SK-N-SH (cell line): Measurements from ENCODE around the gene TMEM120B. TPM values are rescaled to one million over a fixed set of nuclear protein-coding genes. Genes with fewer than 3 reads are reported as not detected.

Experiments used
- CTCF ChIA-PET: fragments of 300-600, 350-600 bp; formaldehyde crosslinking; extraction: SDS; loops from one replicate; lab custom pipeline; 2021; lab: Yijun Ruan, JAX
- POLR2A ChIA-PET: fragments of 350-600 bp; sonication (Branson Sonifier 250); formaldehyde crosslinking; extraction: SDS; loops from one replicate; lab custom pipeline; 2020; ENCODE audit warnings: antibody characterized with exemption, inconsistent platforms; lab: Yijun Ruan, JAX
- DNase-seq: peaks from one replicate; pipeline ENCODE4 v3.0.0; 2012
- H2AFZ ChIP-seq: fragments of 200-600 bp; sonication (generic); 2 replicates; pipeline ENCODE4 v1.8.1; 2016; ENCODE audit warnings: antibody characterized with exemption, mild to moderate bottlenecking, low read depth
- H3F3A ChIP-seq: fragments of 200-600 bp; sonication (generic); replicated peaks from 2 replicates; pipeline ENCODE3; 2016; ENCODE audit warnings: antibody characterized with exemption, mild to moderate bottlenecking; ENCODE audit not compliant: insufficient read depth
- H3K27ac ChIP-seq, 2 experiments: fragments of 200-500 bp in 1 of 2; fragments of 200-600 bp in 1 of 2; sonication (Bioruptor generic) in 1 of 2; sonication (generic), shearing (Covaris generic) in 1 of 2; 2 replicates each; pipeline versions ENCODE4 v1.5.1 to v1.6.1; 2014 to 2016; ENCODE audit warnings: low read depth in 2 of 2, inconsistent platforms in 1 of 2, low read length in 1 of 2, mild to moderate bottlenecking in 1 of 2, mixed read lengths in 1 of 2
- H3K27me3 ChIP-seq: fragments of 200-600 bp; sonication (generic), shearing (Covaris generic); 2 replicates; pipeline ENCODE4 v1.6.1; 2016; ENCODE audit warnings: mixed run types; ENCODE audit not compliant: insufficient read depth
- H3K36me3 ChIP-seq, 2 experiments: fragments of 200-500 bp in 1 of 2; fragments of 200-600 bp in 1 of 2; sonication (Bioruptor generic) in 1 of 2; sonication (generic) in 1 of 2; replicated peaks in 1 of 2; 2 replicates each; pipeline versions ENCODE3 to v1.5.1; 2014 to 2016; ENCODE audit warnings: low read length in 1 of 2, mild to moderate bottlenecking in 1 of 2; ENCODE audit not compliant: insufficient read depth in 2 of 2, control insufficient read depth in 1 of 2
- H3K4me1 ChIP-seq, 2 experiments: fragments of 200-500 bp in 1 of 2; fragments of 200-600 bp in 1 of 2; sonication (Bioruptor generic) in 1 of 2; sonication (generic), shearing (Covaris generic) in 1 of 2; 2 replicates each; pipeline versions ENCODE4 v1.5.1 to v1.6.1; 2014 to 2016; ENCODE audit warnings: low read depth in 1 of 2, low read length in 1 of 2, mixed run types in 1 of 2; ENCODE audit not compliant: insufficient read depth in 2 of 2, control insufficient read depth in 1 of 2
- H3K4me2 ChIP-seq: fragments of 200-600 bp; sonication (generic), shearing (Covaris generic); 2 replicates; pipeline ENCODE4 v1.6.1; 2017; ENCODE audit warnings: mixed run types
- H3K4me3 ChIP-seq, 2 experiments: fragments of 200-500 bp in 1 of 2; fragments of 200-600 bp in 1 of 2; sonication (Bioruptor generic) in 1 of 2; sonication (generic), shearing (Covaris generic) in 1 of 2; 2 replicates each; pipeline versions ENCODE4 v1.5.1 to v1.8.1; 2014 to 2016; ENCODE audit warnings: low read depth in 2 of 2, inconsistent platforms in 1 of 2, low read length in 1 of 2, mild to moderate bottlenecking in 1 of 2, mixed read lengths in 1 of 2, moderate library complexity in 1 of 2
- H3K79me2 ChIP-seq: fragments of 200-600 bp; sonication (generic); 2 replicates; pipeline ENCODE4 v1.8.1; 2017; ENCODE audit warnings: mild to moderate bottlenecking; ENCODE audit not compliant: insufficient read depth
- H3K9ac ChIP-seq: fragments of 200-600 bp; sonication (generic); 2 replicates; pipeline ENCODE4 v1.6.1; 2017; ENCODE audit warnings: mixed run types
- H3K9me2 ChIP-seq: fragments of 200-600 bp; sonication (generic); 2 replicates; pipeline ENCODE4 v1.6.1; 2017; ENCODE audit warnings: mixed run types
- H3K9me3 ChIP-seq: fragments of 200-600 bp; sonication (generic); 2 replicates; pipeline ENCODE4 v1.6.1; 2017; ENCODE audit warnings: mixed run types, mild to moderate bottlenecking, moderate library complexity
- H4K20me1 ChIP-seq: fragments of 200-600 bp; sonication (generic); 2 replicates; pipeline ENCODE4 v1.6.1; 2017; ENCODE audit warnings: mild to moderate bottlenecking, mixed run types; ENCODE audit not compliant: insufficient read depth
- CHD2 ChIP-seq: fragments of 150-350 bp; IDR thresholded peaks from 2 replicates; pipeline ENCODE4 v1.6.1; 2018; ENCODE audit warnings: low read length; ENCODE audit not compliant: partially characterized antibody
- ELF1 ChIP-seq: IDR thresholded peaks from 2 replicates; pipeline ENCODE4 v1.4.0; 2012
- EZH2phosphoT487 ChIP-seq: fragments of 200-600 bp; sonication (generic); IDR thresholded peaks from 2 replicates; pipeline ENCODE4 v1.6.1; 2017; ENCODE audit warnings: low read depth, mixed run types, mild to moderate bottlenecking, antibody characterized with exemption, moderate library complexity, borderline replicate concordance
- FOSL2 ChIP-seq: IDR thresholded peaks from 2 replicates; pipeline ENCODE4 v1.4.0; 2012; ENCODE audit warnings: low read depth, mild to moderate bottlenecking, moderate library complexity, borderline replicate concordance
- FOXM1 ChIP-seq: IDR thresholded peaks from 2 replicates; pipeline ENCODE4 v1.4.0; 2012; ENCODE audit warnings: low read depth, mild to moderate bottlenecking
- GATA2 ChIP-seq: sonication (generic); formaldehyde crosslinking; IDR thresholded peaks from 2 replicates; pipeline ENCODE4 v1.5.0; 2020; ENCODE audit warnings: mild to moderate bottlenecking, missing genetic modification reagents
- JUND ChIP-seq: IDR thresholded peaks from 2 replicates; pipeline ENCODE4 v1.4.0; 2012
- MEF2A ChIP-seq: IDR thresholded peaks from 2 replicates; pipeline ENCODE4 v1.4.0; 2012; ENCODE audit warnings: low read depth, borderline replicate concordance
- NFIC ChIP-seq: IDR thresholded peaks from 2 replicates; pipeline ENCODE4 v1.4.0; 2012; ENCODE audit warnings: borderline replicate concordance
- POLR2AphosphoS5 ChIP-seq: IDR thresholded peaks from 2 replicates; pipeline ENCODE4 v1.6.1; 2012; ENCODE audit warnings: low read depth, low read length
- RAD21 ChIP-seq: IDR thresholded peaks from 2 replicates; pipeline ENCODE4 v1.6.1; 2012; ENCODE audit warnings: mild to moderate bottlenecking, low read length
- REST ChIP-seq: IDR thresholded peaks from 2 replicates; pipeline ENCODE4 v1.6.1; 2012; ENCODE audit warnings: mild to moderate bottlenecking, low read depth, low read length, moderate library complexity
- RXRA ChIP-seq: IDR thresholded peaks from 2 replicates; pipeline ENCODE4 v1.4.0; 2012; ENCODE audit warnings: low read depth, mild to moderate bottlenecking, borderline replicate concordance
- SIN3A ChIP-seq: IDR thresholded peaks from 2 replicates; pipeline ENCODE4 v1.6.1; 2012; ENCODE audit warnings: low read depth, mild to moderate bottlenecking, low read length, moderate library complexity, borderline replicate concordance
- TAF1 ChIP-seq: IDR thresholded peaks from 2 replicates; pipeline ENCODE4 v1.6.1; 2012; ENCODE audit warnings: low read depth, mild to moderate bottlenecking, low read length, moderate library complexity, borderline replicate concordance
- TCF12 ChIP-seq: IDR thresholded peaks from 2 replicates; pipeline ENCODE4 v1.4.0; 2012
- USF1 ChIP-seq: IDR thresholded peaks from 2 replicates; pipeline ENCODE4 v1.4.0; 2012; ENCODE audit warnings: low read depth, borderline replicate concordance
- YY1 ChIP-seq: IDR thresholded peaks from 2 replicates; pipeline ENCODE4 v1.4.0; 2012; ENCODE audit warnings: low read depth, mild to moderate bottlenecking
- WGBS: methylation state at CpG from one replicate; pipeline ENCODE4 v1.1.6; 2017; ENCODE audit warnings: low lambda C conversion rate; 5-methylcytosine and 5-hydroxymethylcytosine counted together
- polyA plus RNA-seq, 3 experiments: library from polyadenylated mRNA; depleted of rRNA; stranded (reverse); fragments of >200 nt; gene quantifications; 2 replicates each; pipeline ENCODE4 v1.2.3, GENCODE V29; 2012
- TF ChIP-seq, protein P1 (sequence below): IDR thresholded peaks from 2 replicates; pipeline ENCODE4 v1.4.0; 2012; ENCODE audit warnings: low read depth, borderline replicate concordance
- TF ChIP-seq, protein P2 (sequence below): IDR thresholded peaks from 2 replicates; pipeline ENCODE4 v1.4.0; 2012; ENCODE audit warnings: low read depth

TMEM120B gene
- polyA plus RNA-seq, 1 of the 3 experiments (the other 2 are of a cell fraction) = 15.4 TPM

DNA sequence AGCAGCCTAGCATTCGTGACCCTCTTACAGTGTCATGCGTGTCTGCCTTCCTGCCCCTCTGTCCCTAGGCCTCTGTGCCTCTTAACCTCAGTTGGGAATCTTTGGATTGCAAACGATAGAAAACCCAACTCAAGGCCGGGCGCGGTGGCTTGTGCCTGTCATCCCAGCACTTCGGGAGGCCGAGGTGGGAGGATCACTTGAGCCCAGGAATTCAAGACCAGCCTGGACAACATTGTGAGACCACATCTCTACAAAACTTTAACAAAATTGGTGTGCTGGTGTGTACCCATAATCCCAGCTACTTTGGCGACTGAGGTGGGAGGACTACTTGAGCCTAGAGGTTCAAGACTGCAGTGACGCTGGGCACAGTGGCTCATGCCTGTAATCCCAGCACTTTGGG is 36.7 kb downstream of the TMEM120B start:
- H3K36me3 ChIP-seq = no peaks in the 10 kb centered on the region
- no peaks in the 10 kb centered on the region for H3K27me3 ChIP-seq
- TF ChIP-seq SIN3A = no peak
- no peak for TF ChIP-seq TAF1
- TF ChIP-seq, protein P1, sequence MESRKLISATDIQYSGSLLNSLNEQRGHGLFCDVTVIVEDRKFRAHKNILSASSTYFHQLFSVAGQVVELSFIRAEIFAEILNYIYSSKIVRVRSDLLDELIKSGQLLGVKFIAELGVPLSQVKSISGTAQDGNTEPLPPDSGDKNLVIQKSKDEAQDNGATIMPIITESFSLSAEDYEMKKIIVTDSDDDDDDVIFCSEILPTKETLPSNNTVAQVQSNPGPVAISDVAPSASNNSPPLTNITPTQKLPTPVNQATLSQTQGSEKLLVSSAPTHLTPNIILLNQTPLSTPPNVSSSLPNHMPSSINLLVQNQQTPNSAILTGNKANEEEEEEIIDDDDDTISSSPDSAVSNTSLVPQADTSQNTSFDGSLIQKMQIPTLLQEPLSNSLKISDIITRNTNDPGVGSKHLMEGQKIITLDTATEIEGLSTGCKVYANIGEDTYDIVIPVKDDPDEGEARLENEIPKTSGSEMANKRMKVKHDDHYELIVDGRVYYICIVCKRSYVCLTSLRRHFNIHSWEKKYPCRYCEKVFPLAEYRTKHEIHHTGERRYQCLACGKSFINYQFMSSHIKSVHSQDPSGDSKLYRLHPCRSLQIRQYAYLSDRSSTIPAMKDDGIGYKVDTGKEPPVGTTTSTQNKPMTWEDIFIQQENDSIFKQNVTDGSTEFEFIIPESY = no peak
- no peak for TF ChIP-seq TCF12
- no peak for TF ChIP-seq POLR2AphosphoS5
- TF ChIP-seq ELF1 = no peak
- no peak for TF ChIP-seq CHD2
- TF ChIP-seq, protein P2, sequence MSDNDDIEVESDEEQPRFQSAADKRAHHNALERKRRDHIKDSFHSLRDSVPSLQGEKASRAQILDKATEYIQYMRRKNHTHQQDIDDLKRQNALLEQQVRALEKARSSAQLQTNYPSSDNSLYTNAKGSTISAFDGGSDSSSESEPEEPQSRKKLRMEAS = no peak
- no peaks in the 10 kb centered on the region for H3K9me3 ChIP-seq
- peak overlapping the region in 1 of 2 experiments; percentile 57; a peak in 1 of 4 replicates for H3K27ac ChIP-seq
- H2AFZ ChIP-seq = no peak overlapping the region
- no peak overlapping the region for H3K4me3 ChIP-seq
- POLR2A ChIA-PET = no interaction called here
- peaks cover 17% of the 10 kb centered on the region for H3F3A ChIP-seq
- no peak overlapping the region for H3K9ac ChIP-seq
- no peaks in the 10 kb centered on the region for H3K9me2 ChIP-seq
- H3K79me2 ChIP-seq = peaks cover 8% of the 10 kb centered on the region
- no peak for DNase-seq
- CTCF ChIA-PET = interaction anchor here (1.0 kb wide), 1 partner anchor 45 kb away, joined by 8 read pairs; the partner anchor contains the start of gene RHOF
- H4K20me1 ChIP-seq = no peaks in the 10 kb centered on the region
- peaks cover 0 to 6% of the 10 kb centered on the region in 2 experiments; a peak in 1 of 4 replicates for H3K4me1 ChIP-seq
- no peak overlapping the region for H3K4me2 ChIP-seq
- WGBS = 87% methylated on average over 10 of the region's 10 CpGs

DNA sequence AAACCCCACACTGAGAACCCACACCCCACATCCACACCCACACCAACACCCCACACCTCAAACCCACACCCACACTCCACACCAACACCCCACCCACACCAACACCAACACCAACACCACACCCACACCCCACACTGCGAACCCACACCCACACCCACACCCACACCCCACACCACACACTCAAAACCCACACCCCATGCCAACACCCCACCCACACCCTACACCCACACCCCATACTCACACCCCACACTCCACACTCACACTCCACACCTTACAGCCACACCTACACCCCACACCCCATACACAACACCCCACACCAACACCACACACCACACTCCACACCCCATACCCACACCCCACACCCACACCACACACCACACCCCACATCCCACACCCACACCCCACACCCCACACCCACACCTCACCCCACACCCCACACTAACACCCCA is 38.0 kb downstream of the TMEM120B start:
- Histone ChIP-seq H4K20me1 (no peaks in the 10 kb centered on the region), H3K27ac (no peak overlapping the region), H3K9me2 (no peaks in the 10 kb centered on the region), H2AFZ (no peak overlapping the region), H3K27me3 (no peaks in the 10 kb centered on the region), H3K9ac (no peak overlapping the region), H3K4me2 (no peak overlapping the region), H3K36me3 (no peaks in the 10 kb centered on the region), H3K4me3 (no peak overlapping the region), H3K4me1 (peaks cover 0 to 6% of the 10 kb centered on the region in 2 experiments; a peak in 1 of 4 replicates), H3K9me3 (no peaks in the 10 kb centered on the region), H3K79me2 (peaks cover 4% of the 10 kb centered on the region; the same call in 1 of the 2 replicates), H3F3A (peaks cover 17% of the 10 kb centered on the region)
- no peak for DNase-seq
- ChIA-PET POLR2A (no interaction called here), CTCF (no interaction called here)
- 76% methylated on average over 1 of the region's 1 CpG for WGBS
- TF ChIP-seq MEF2A (no peak), RAD21 (no peak), RXRA (no peak), JUND (no peak), POLR2AphosphoS5 (no peak), CHD2 (no peak), YY1 (no peak), EZH2phosphoT487 (no peak), FOSL2 (no peak), FOXM1 (no peak), USF1 (no peak), GATA2 (no peak), REST (no peak), SIN3A (no peak), NFIC (no peak)
- TF ChIP-seq, protein P1 = no peak
